ENCODE measurements around the gene UGT3A1.

DNA sequence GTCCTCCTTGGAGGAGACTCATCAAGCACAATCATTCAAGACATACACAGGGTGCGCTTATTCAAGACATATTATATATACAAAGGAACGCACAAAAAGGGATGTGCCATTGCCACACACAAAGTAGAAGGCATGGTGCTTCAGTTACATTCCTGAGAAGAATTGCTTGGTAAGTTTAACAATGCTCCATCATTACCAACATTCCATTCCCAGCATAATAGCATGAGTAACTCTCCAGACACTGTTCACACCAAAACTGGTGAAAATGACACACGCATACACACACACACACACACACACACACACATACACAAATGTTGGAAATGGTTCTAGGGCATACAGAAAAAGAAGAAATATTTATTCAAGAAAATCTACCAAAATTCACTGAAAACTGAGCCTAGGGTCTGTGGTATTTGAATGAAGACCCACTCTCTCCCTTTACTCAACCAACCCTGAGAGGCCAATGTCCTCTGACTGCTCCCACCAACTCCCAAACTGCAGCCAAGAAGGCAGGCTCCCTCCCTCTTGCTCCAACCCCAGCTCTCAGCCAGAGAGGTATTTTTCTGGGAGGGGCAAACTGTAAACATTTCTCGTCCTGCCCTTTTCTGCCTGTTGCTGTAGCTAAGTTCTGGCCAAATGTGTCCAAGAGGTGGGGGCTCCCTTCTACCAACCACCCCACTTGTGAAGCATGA lies 19.9 kb downstream of the UGT3A1 start:
- no peak for TF ChIP-seq FOS (IDR thresholded peaks at IDR 0.05; ENCODE audit: borderline replicate concordance, insufficient read depth, low read length)
- no peak for TF ChIP-seq EZH2 (IDR thresholded peaks at IDR 0.05; ENCODE audit: borderline replicate concordance, low read depth, low read length, severe bottlenecking)
- TF ChIP-seq, protein P1, sequence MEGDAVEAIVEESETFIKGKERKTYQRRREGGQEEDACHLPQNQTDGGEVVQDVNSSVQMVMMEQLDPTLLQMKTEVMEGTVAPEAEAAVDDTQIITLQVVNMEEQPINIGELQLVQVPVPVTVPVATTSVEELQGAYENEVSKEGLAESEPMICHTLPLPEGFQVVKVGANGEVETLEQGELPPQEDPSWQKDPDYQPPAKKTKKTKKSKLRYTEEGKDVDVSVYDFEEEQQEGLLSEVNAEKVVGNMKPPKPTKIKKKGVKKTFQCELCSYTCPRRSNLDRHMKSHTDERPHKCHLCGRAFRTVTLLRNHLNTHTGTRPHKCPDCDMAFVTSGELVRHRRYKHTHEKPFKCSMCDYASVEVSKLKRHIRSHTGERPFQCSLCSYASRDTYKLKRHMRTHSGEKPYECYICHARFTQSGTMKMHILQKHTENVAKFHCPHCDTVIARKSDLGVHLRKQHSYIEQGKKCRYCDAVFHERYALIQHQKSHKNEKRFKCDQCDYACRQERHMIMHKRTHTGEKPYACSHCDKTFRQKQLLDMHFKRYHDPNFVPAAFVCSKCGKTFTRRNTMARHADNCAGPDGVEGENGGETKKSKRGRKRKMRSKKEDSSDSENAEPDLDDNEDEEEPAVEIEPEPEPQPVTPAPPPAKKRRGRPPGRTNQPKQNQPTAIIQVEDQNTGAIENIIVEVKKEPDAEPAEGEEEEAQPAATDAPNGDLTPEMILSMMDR (IDR thresholded peaks at IDR 0.05; ENCODE audit: extremely low read depth in 1 of 2, insufficient read depth in 1 of 2, low read depth in 1 of 2, low read length in 2 of 2), result no peak
- TF ChIP-seq POLR2AphosphoS5 (IDR thresholded peaks at IDR 0.05; ENCODE audit: insufficient read depth, low read depth, low read length), result no peak
- TF ChIP-seq, protein P2, sequence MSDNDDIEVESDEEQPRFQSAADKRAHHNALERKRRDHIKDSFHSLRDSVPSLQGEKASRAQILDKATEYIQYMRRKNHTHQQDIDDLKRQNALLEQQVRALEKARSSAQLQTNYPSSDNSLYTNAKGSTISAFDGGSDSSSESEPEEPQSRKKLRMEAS (IDR thresholded peaks at IDR 0.05; ENCODE audit: insufficient read depth, insufficient read length), result no peak
- TF ChIP-seq POLR2A (IDR thresholded peaks at IDR 0.05; ENCODE audit: low read depth, low read length), result no peak
- TF ChIP-seq GATA2 (IDR thresholded peaks at IDR 0.05; ENCODE audit: insufficient read depth, insufficient read length, low read depth, low read length), result no peak
- TF ChIP-seq JUN (IDR thresholded peaks at IDR 0.05; ENCODE audit: borderline replicate concordance, insufficient read depth, insufficient read length, low read depth), result no peak
- TF ChIP-seq MYC (IDR thresholded peaks at IDR 0.05; ENCODE audit: low read depth, low read length), result no peak

Data from endothelial cell of umbilical vein (primary cell).